Gastrocnemius medialis (tissue), 4 donors: ENCODE data around the gene ARHGAP5.

Experiments
- POLR2A ChIP-seq, 2 donors: fragments of 450-650 bp; IDR thresholded peaks; one replicate each; pipeline ENCODE4 v1.6.1; 2017; ENCODE audit warnings: antibody characterized with exemption in 2 of 2, mild to moderate bottlenecking in 2 of 2, moderate library complexity in 2 of 2
- TF ChIP-seq, protein P1 (sequence below), 5 experiments: fragments of 450-650 bp in 3 of 5; fragments of 200-600 bp in 2 of 5; sonication (generic) in 2 of 5; IDR thresholded peaks in 4 of 5; conservative IDR thresholded peaks in 1 of 5; 1 replicate in 4 of 5; 2 replicates in 1 of 5; pipeline ENCODE4 v1.5.1; 2016 to 2019; ENCODE audit warnings: antibody characterized with exemption in 5 of 5, mild to moderate bottlenecking in 3 of 5, moderate library complexity in 3 of 5

DNA sequence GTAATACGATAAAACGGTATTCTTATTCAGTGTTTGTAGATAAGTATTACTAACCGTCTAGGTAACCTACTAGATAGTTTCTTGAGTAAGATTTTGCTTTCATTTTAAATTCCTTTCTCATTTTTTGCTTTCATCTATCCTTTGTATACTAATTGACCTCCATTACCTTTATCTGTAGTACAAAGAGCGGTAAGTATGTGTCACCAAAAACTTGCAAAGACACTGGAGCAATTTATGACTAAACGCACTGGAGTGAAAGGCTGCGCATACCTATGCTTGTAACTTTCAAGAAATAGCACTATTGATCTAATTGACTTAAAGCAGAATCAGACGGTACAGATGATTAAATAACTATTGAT is 1.7 kb downstream of the ARHGAP5 start:
- TF ChIP-seq, protein P1, sequence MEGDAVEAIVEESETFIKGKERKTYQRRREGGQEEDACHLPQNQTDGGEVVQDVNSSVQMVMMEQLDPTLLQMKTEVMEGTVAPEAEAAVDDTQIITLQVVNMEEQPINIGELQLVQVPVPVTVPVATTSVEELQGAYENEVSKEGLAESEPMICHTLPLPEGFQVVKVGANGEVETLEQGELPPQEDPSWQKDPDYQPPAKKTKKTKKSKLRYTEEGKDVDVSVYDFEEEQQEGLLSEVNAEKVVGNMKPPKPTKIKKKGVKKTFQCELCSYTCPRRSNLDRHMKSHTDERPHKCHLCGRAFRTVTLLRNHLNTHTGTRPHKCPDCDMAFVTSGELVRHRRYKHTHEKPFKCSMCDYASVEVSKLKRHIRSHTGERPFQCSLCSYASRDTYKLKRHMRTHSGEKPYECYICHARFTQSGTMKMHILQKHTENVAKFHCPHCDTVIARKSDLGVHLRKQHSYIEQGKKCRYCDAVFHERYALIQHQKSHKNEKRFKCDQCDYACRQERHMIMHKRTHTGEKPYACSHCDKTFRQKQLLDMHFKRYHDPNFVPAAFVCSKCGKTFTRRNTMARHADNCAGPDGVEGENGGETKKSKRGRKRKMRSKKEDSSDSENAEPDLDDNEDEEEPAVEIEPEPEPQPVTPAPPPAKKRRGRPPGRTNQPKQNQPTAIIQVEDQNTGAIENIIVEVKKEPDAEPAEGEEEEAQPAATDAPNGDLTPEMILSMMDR (IDR thresholded peaks at IDR 0.05 in 4 of 5, conservative IDR thresholded peaks at IDR 0.05 in 1 of 5) = no peak
- TF ChIP-seq POLR2A (IDR thresholded peaks at IDR 0.05) = no peak
